ENCODE measurements around the gene NAA60.
"Not testable (repeated sequence)": the region's sequence is repeated elsewhere in the genome, so short reads cannot be mapped to it uniquely, and the experiment has no call there.

Gene NAA60

DNA sequence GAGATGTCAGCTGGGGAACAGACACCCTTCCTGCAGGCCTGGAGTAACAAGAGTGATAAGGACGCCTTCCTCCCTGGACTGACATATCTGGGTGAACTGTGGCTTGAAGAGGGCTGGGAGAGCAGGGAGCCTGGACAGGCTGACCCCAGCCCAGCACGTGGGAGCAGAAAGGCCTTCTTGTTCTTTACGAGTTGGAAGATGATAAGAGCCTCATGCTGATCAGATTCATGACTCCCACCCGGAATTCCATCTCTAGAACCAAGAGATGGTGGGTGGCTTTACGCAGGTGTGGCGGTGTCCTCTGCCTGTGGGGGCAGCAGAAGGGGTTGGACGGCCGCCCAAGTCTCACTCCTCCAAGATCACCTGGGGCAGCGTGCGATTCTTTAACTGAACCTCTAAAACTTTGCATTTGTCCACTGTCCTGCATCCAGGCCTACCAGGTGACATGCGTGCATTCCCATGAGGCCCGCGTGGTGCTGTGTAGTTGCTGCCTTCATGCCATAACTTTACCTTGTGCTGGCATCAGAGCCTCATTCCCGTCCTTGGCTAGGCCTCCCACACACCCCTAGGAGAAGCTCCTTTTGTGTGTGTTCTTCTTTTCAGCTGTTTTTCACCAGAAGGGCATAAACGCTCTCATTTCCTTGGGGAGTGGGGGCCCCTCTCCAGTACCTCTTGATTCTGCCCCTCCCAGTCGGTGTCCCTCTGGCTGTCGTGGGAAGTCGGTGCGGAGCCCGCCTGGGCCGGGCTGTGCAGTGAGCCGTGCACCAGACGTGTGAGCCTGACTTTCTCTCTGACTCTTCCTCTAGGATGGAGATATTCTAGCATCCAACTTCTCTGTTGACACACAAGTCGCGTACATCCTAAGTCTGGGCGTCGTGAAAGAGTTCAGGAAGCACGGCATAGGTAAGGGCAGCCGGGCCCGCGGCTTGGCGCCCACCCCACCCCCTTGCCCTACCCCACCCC is 38.5 kb downstream of the NAA60 start:
- in situ Hi-C loops (cut with MboI; ENCODE audit: low sequenced_read_pairs), result no loop called here

DNA sequence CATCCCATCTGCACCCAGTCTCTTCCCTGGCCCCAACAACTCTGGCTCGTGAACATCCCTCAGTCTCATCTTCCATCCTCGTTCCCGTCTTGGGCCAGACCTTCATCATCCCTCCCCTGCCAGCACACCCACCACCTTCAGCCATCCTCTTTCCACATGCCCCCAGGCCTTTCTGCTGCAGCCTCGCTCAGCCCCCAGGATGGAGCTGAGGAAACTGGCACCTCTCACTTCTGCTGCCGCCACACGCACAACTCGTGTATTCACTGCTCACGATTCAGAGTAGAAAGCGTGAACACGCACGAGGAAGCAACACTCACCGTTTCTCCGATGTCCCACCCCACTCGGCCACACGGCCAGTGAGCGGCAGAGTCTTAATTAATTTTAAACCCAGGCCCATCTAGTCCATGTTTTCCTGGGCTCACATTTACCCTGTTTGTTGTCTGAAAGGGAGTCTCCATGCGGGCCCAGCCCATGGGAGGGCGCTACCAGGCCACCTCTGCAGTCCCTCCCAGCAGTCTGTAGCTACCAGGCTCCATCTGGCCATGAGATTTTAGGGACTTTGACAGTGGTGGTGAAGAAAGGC is 39.3 kb downstream of the NAA60 start:
- in situ Hi-C loops (cut with MboI; ENCODE audit: low sequenced_read_pairs), result no loop called here

DNA sequence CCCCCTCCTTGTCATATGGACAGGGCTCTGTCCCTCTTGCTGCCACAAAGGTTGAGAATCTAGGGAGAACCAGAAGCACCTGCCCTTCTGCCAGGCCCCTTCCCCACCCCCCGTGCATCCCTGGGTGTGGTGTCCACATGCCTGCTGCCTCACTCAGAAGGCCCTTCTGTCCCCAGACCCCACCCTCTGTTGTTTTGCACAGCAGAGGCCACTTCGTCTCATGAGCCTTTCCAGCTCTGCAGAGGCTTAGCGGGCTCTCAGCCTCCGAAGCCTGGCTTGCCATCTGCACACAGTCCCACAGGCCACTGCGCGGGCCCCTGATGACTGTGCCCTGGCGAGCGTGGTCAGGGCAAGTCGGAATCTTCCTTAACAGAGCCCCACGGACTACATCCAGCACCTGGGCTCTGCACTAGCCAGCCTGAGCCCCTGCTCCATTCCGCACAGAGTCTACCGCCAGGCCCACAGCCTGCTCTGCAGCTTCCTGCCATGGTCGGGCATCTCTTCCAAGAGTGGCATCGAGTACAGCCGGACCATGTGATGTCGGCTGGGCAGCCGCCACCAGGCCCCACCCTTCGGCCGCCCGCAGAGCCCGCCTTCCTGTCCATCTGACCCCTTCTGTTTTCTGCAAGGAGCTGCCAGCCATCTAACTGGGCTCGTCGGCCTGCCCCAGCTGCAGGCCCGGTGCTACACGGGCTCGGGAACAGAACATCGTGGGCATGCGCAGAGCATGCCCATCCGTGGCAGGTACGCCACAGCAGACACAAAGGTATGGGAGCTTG is 41.0 kb downstream of the NAA60 start:
- in situ Hi-C loops (cut with MboI; ENCODE audit: low sequenced_read_pairs), result no loop called here

DNA sequence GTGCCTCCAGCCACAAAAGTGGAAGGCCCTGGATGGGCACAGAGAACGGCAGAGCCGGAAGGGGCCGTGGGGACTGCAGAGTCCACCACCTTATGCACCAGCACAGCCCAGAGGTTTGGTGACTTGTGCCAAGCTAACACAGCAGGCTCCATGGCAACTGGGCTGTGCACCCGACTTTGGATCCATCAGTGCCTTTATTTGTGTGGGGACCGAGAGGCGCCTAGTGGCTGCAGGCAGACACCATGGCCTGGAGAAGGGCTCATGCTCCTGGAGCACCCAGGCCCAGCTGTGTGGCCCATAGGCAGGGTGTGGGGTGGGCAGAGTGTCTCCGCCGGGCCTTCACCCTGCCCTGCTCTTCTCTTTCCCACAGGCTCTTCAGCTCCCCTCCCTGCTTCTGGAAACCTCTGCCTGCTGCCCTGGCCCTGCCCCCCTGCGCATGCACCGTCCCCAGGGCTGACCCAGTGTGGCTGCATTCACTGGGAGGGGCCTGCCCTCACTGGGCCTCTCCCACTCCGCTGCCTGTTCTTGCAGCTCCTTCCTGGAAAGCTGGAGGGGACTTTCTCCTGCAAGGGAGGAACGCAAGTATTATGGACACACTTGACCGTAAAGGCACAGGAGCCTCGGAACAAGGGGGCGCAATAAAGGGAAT is 41.7 kb downstream of the NAA60 start:
- in situ Hi-C loops (cut with MboI; ENCODE audit: low sequenced_read_pairs), result no loop called here

GRCh38 chr16:3485821-3486505 is 42.5 kb downstream of the NAA60 start:
- in situ Hi-C loops (cut with MboI; ENCODE audit: low sequenced_read_pairs), result no loop called here

DNA sequence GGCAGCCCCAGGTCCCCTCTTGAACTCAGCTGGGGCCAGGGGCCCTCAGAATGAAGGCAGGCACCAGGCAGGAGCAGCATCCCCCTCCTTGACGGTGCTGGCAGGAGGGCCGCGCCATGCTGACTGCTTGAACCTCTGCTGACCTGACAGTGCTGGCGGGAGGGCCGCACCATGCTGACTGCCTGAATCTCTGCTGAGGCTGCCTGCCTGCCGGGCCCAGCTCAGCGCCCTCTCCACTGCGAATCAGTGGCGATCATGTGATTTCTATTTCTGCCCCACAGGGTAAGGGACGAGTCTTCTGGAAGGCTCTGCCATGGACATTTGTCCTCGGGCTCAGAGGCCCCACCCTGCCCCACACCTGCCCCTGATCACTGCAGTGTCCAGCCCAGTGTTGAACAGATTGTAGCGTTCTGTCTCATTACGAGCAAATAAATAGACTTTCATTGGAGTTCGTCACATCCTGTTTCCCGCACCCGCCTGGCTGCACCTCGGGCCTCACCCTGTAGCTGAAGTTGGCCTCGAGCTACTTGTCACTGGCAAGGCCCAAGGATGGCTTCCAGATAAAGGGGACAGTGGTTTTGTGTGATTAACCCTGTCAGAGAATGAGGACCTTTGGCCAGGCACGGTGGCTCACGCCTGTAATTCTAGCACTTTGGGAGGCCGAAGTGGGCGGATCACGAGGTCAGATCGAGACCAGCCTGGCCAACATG is 43.2 kb downstream of the NAA60 start:
- in situ Hi-C loops (cut with MboI; ENCODE audit: low sequenced_read_pairs), result no loop called here

DNA sequence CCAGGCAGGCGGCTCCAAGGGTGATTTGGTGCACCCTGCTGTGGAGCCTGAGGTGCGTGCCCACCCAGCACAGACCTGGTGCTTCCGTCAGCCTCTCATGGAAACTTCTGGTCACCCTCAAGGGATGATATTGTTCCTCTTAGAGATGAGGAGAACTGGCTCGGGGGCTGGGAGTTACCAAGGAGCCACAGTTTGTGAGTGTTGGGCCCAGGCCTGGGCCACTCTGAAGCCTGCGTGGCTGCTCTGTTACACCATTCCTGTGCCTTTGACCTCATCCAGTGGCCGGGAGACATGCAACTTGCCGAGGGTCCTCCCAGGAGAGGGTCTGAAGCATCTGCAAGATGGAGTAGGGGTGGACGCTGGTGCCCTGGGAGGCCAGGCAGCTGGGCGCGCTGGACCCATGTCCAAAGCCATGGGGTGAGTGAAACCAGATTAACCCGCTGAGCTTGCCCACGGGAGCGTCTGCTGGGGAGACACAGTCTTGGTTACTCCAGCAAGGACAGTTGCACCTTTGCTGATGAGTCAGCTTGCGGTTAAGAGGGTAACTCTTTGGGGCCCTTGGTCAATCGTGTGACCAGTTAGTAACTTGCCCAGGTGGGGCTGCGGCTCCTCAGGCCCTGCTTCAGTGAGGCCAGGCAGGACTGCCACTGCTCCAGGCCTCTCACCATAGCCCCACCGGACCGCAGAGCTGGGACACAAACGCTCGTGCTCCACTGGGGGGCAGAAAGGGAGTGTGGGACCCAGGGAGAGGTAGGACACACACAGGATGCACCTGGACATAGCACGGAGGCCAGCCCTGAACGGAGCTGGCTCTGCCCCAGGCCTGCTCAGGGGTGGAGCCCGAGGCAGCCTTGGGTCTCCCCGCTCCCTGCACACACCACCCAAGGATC is 44.3 kb downstream of the NAA60 start:
- in situ Hi-C loops (cut with MboI; ENCODE audit: low sequenced_read_pairs), result no loop called here

DNA sequence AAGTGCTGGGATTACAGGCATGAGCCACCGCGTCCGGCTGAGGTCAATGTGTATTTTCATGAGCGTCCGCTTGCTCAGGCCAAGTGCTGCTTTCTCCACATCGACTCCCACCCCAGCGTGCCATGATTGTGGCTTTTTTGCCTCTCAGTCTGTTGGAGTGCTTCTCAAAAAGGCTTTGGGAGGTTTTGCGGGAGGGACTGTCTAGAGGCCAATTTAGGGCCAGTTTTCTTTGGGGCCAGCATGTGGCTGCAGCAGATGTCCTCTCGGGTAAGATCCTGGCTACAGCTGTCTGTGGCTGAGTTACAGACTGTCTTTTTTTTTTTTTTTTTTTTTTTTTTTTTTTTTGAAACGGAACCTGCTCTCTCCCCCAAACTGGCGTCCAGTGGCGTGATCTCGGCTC is 45.3 kb downstream of the NAA60 start:
- in situ Hi-C loops (cut with MboI; ENCODE audit: low sequenced_read_pairs), result no loop called here

- in situ Hi-C loops (cut with MboI; ENCODE audit: low sequenced_read_pairs), result no loop called here
Observed at GRCh38 chr16:3490911-3491629, 47.6 kb downstream of the NAA60 start.

DNA sequence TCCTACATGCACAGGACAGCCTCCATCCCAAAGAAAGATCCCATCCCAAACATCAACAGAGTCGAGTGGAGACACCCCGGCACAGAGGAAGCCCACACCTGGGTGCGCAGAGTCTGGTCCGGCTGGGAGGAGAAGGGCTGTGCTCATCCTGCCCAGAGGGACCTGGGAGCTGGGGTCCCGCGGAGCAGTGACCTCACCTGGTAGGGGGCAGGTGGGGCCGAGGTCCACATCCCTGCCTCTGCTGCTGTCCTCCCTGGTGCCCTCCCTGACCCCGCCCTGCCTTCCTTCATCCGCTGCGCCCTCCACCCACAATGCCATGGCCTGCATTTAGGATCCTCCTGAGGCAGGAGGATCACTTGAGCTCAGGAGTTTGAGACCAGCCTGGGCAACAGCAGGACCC is 48.9 kb downstream of the NAA60 start:
- in situ Hi-C loops (cut with MboI; ENCODE audit: low sequenced_read_pairs), result no loop called here

DNA sequence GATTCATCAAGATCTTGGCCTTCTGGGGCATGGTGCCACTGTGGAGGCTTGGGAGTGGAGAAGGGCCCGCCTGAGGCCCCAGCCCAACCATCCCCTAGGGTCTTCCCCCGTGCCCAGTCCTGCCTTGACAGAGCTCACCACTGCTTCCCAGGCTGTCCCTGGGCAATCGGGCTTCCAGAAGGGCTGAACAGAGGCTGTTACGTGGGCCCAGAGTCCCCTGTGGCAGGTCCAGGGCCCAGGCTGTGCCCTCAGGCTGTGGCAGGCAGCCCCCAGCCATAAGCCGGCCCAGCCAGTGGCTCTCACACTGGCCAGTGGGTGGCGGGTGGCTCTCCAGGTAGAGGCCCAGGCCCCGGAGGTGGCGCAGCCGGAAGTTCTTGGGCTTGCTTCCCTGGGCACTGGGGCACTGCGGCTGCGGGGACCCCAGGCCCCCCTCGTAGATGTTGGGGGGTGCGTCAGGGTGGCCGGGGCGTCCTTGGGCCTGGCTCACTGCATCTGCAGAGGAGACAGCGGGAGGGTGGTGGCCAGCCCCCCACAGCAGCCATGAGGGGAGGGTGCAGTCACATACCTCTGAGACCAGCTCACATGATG is 51.0 kb downstream of the NAA60 start:
- in situ Hi-C loops (cut with MboI; ENCODE audit: low sequenced_read_pairs), result no loop called here

DNA sequence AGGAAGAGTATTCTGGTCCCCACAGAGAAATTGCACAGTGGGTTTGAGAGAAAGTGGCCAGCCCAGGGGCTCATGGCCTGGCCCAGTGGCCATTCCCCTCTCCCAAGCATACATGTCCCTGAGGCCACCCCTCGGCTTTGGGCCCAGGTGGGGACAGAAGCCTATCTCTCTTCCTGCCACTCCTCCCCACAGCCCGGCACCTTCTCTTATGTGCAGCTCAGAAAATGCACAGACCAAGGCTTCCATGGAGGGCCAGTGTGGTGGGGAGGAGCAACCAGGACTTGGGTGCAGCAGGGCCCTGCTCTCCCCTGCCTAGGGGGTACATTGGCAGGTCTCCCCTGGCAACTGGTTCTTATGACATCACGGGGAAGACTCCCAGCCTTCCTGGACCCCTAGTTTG is 51.7 kb downstream of the NAA60 start, which contains the start of gene C16orf90:
Gene C16orf90 (minus strand): TSS at position 314 of the 400 bp plus-strand sequence. CDS start 68 bp downstream, at position 246.
- in situ Hi-C loops (cut with MboI; ENCODE audit: low sequenced_read_pairs), result no loop called here

GRCh38 chr16:3496386-3496785 is 52.9 kb downstream of the NAA60 start:
- in situ Hi-C loops (cut with MboI; ENCODE audit: low sequenced_read_pairs), result no loop called here

- in situ Hi-C loops (cut with MboI; ENCODE audit: low sequenced_read_pairs), result no loop called here
Observed at GRCh38 chr16:3497771-3498170, 54.3 kb downstream of the NAA60 start.

- in situ Hi-C loops (cut with MboI; ENCODE audit: low sequenced_read_pairs), result no loop called here
Observed at GRCh38 chr16:3498988-3499387, 55.5 kb downstream of the NAA60 start.

DNA sequence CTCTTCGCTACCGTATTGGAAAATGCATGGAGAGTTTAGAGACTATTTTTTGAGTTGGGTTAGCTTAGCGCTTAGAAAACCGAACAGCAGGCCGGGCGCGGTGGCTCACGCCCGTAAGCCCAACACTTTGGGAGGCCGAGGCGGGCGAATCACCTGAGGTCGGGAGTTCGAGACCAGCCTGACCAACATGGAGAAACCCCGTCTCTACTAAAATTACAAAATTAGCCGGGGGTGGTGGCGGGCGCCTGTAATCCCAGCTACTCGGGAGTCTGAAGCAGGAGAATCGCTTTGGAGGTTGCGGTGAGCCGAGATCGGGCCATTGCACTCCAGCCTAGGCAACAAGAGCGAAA is 57.9 kb downstream of the NAA60 start:
- in situ Hi-C loops (cut with MboI; ENCODE audit: low sequenced_read_pairs), result not testable (repeated sequence)

DNA sequence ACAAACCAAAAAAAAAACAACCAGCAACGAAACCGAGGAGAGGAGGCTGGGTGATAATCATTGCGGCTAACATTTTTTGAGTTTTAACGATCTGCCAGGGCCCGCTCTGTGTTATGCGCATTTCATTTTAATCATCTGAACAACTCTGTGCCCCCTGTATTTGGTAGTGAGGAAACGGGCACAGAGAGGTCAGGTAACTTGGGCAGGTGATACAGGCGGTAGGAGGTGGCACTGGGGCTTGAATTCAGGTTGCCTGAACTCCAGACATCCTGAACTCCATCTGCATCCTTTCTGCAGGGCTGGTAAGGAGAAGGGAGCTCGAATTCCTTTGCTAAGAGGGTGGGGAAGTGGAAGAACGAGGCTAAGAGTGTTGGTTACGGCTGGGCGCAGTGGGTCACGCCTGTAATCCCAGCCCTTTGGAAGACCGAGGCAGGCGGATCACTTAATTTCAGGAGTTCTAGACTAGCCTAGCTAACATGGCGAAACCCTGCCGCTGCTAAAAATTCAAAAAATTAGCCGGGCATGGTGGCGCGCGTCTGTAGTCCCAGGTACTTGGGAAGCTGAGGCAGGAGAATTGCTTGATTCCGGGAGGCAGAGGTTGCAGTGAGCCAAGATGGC is 58.4 kb downstream of the NAA60 start:
- in situ Hi-C loops (cut with MboI; ENCODE audit: low sequenced_read_pairs), result no loop called here

Data from HL-60/S4 treated with retinoic acid at 250 ng/mL for 4 days and 3 days (cell line).